ENCODE data around the gene ZNF787.
"Not testable (repeated sequence)": the region's sequence is repeated elsewhere in the genome, so short reads cannot be mapped to it uniquely, and the experiment has no call there.

ZNF787 gene

DNA sequence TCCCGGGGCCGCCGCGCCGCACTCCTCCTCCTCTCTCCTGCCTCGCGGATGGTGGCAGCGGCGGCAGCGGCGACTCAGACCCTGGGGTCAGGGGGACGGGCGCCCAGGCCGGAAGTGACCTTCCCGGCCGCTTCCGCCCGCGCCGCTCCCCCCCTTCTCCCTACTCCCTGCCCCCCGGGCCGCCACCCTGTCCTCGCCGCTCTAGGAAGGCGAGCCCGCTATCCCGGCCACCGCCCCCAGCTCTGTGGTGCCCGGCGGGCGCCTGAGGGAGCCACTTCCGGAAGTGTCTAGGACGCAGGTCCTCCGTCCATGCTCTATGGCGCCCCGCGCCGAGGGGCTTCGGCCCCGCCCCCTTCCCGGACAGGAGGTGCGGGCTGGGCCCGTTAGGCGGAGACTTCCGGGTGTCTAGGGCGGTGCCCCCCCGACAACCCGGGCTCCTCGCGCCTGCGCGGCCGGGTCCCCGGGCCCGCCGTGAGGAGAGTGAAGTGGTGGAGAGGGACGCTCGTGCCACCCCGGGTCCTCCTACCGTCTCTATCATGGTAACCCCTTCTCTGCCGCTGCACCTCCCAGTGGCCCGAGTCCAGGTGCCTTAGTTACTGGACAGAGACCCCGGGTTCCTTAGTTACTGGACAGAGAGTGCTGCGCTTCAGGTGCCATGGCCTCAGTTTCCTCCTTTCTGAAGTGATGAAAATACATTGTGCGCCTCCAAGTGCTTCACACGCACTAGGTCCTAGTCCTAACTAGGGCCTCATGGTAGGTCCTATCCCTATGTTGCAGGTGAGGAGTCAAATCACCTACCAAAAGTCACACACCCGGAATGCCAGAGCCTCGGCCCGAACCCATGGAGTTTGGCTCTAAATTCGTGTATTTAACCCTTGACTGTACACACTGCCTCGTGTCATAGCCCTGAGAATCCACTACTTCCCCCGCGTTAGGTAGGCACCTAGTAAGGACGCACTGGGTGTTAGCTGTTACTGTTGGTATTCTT is at the start of gene ZNF787:
Gene ZNF787, minus strand, starts transcription at position 116 of the 988 bp plus-strand sequence. CDS start 18,078 bp downstream, outside the sequence.
- peak; percentile 98 for DNase-seq

DNA sequence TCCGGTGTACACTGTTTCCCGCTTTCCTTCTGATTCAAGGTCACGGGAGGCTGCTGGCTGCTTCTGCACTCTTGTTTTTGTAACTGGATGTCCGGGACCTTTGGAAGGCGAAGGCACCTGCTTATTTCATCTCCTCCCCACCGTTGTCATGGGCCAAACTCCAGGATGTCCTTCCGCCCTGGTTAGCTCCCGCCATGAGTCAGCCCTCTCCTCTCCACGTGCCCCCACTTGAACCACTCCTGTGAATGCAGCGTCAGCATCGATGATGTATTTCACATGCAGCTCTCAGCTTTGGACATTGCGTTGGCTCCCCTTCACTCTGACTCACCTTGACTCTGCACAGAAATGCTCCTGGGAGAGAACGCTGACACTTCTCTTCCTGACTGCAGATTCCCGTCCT is 49.2 kb upstream of the ZNF787 start:
- no peak for DNase-seq

DNA sequence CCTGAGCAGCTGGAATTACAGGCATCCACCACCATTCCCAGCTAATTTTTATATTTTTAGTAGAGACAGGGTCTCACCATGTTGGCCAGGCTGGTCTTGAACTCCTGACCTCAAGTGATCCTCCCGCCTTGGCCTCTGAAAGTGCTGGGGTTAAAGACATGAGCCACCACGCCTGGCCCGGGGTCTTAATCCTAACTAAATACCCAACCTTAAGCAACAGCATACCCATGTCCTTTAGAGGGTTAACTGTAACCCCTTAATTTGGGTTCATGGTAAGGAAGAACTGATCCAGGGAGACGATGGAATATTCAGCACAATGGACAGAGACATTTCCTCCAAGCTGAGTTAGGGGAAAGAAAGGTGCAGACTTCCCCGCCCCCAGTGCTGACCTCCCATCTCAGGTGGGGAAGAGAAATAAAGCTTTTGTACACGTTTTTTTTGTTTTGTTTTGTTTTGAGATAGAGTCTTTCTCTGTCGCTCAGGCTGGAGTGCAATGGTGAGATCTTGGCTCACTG is 46.0 kb upstream of the ZNF787 start:
- no peak for DNase-seq

DNA sequence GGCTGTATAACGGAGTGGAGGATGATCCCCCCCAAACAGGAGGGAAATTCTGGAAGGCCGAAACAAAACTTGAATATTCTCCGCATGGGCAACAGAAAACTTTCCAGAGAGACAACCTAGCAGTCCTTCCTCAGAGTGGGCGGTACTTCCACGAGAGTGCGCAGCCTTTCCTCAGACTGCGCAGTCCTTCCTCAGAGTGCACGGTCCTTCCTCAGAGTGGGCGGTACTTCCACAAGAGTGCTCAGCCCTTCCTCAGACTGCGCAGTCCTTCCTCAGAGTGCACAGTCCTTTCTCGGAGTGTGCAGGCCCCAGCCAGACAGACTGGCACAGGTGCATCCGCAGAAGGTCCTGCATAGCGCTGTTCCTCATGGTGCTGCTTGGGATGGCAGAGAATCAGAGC is 42.0 kb upstream of the ZNF787 start:
- DNase-seq: no peak

DNA sequence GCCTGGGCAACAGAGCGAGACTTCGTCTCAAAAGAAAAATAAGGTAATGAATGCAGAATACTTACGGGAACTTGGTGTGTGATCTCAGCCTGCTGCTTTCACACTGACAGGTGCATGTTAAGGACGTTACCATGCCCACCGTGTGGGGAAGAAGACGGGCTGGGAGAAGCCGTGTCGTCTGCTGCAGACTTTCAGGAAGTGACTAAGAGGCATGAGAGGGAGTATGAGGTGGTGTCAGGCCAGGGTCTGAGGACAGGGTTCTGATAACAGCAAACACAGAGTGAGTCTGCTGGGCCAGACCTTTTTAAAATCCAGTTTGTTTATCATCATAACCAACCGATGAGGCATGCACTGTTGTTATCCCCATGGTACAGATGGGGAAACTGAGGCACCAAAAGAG is 41.2 kb upstream of the ZNF787 start:
- DNase-seq: no peak

DNA sequence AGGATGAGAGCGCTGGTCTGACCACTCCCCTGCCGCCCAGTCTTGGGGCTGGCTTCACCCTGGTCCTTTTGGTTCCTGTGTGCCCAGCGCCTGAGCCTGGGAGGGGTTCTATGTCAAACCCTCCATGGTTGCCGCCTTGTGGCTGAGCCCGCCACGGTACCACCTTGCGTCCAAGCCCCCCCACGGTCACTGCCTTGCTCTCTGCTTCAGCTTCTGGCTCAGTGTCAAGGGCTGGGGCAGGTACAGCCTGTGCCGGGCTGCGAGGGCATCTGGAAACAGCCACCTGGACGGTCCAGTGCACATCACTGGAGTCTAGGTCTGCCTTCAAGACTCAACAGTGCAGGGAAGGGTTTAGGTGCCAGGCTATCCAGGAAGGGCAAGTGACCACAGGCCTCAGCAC is 40.4 kb upstream of the ZNF787 start:
- no peak for DNase-seq

DNA sequence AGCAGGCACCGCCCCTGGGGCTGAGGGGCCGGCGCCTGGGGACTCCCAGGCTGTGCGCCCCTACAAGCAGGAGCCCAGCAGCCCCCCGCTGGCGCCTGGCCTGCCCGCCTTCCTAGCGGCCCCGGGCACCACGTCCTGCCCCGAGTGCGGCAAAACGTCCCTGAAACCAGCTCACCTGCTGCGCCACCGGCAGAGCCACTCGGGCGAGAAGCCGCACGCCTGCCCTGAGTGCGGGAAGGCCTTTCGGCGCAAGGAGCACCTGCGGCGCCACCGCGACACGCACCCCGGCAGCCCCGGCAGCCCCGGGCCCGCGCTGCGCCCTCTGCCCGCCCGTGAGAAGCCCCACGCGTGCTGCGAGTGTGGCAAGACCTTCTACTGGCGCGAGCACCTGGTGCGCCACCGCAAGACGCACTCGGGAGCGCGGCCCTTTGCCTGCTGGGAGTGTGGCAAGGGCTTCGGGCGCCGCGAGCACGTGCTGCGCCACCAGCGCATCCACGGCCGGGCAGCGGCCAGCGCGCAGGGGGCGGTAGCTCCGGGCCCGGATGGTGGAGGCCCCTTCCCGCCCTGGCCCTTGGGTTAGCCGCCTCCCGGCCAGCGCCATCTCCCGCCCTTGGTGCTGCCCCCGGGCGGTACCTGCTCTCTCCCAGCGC is 38.7 kb upstream of the ZNF787 start:
- DNase-seq: no peak

DNA sequence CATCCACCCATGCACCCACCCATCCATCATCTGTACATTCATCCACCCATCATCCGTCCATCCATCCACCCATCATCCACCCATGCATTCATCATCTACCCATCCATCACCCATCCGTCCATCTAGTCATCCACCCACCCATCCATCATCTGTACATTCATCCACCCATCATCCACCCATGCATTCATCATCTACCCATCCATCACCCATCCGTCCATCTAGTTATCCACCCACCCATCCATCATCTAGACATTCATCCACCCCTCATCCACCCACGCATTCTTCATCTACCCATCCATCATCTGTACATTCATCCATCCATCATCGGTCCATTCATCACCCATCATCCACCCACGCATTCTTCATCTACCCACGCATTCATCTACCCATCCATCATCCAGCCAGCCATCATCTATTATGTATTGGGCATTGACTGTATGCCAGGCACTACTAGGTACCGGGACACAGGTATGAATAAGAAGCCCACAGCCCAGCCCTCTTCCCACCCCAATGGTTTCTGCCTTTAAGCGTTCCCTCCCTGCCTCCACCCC is 38.0 kb upstream of the ZNF787 start:
- no peak for DNase-seq

DNA sequence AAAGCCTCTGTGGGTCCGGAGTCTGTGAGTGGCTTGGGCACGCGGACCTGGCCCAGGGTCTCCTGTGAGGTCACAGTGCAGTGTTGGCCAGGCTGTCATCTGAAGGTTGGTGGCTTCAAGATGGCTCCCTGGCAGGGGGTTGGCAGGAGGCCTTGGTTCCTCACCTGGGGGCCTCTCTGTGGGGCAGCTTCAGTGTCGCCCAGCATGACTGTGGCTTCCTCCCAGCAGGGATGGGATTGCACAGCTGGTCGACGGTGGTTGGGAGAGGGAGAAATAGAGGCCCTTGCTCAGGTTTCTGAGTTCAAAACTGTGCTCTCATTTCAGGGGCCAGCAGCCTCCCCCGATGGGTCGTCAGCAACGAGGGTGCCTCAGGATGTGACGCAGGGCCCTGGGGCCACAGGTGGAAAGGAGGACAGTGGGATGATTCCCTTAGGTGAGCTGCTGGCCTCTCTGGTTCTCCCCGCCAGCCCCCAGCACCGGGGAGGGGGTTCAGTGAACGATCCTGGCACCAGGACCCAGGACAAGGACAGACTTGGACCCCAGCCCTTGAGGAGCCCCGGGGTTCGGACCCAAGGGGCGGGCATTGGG is 37.2 kb upstream of the ZNF787 start:
- no peak for DNase-seq

DNA sequence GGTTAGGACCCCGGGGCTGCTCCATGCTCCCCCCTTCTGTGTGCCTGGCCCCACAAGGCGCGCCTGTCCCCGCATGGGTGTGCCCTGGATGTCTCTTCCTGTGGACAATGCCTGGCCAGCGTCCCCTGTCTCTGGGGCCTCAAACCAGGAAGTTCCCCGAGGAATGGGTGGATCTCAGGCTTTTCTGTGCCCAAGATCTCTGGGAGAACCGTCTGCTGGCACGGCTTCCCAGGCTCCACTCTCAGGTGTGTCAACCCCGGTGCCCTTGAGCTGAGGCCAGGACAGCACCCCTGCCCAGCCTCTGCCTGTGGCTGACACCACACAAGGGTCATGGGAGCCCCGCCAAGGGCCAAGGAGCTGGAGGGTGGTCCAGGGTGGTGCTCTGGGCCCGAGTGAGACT is 35.7 kb upstream of the ZNF787 start:
- DNase-seq: no peak

DNA sequence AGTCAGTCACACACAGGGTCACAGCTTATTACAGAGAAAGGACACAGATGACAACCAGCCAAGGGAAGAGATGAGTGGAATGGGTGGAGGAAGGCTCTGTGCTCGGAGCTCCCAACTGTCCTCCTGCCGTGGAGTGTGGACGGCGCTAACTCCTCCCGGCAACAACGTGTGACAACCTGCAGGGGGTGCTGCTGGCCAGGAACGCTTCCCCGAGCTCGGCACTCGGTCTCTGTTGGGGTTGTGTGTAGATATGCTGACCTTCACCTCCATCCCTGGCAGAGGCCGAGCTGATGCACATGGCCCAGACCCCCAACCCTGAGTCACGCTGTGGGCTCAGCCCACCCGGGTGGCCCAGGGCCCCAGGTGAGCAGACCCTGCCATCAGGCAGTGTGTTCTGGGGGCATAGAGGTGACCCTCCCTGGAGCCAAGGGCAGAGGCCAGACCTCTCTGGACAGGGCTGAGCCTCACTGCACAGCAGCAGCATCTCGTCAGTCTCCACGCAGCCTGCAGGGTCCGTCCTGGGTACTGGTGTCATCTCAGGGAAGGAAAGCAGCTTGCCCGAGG is 34.1 kb upstream of the ZNF787 start:
- DNase-seq: no peak

DNA sequence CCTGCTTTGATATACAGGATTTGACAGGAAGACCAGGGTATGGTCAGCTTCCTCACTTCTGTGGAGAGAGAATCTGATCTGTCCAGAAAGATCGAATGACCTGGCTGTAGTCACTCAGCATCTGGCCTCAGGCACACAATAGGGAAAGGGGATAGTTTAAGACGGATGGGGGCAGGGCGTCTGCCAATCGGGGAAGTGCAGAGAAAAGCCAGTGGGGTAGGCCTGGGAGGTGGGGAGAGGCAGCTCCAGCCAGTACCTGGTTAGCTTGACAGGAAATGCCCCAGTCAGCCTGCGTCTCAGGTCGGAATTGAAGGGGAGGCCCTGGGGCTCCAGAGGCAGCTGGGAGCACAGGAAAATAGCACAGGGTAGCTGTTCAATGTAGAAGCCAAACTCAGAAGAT is 32.4 kb upstream of the ZNF787 start:
- DNase-seq: no peak

DNA sequence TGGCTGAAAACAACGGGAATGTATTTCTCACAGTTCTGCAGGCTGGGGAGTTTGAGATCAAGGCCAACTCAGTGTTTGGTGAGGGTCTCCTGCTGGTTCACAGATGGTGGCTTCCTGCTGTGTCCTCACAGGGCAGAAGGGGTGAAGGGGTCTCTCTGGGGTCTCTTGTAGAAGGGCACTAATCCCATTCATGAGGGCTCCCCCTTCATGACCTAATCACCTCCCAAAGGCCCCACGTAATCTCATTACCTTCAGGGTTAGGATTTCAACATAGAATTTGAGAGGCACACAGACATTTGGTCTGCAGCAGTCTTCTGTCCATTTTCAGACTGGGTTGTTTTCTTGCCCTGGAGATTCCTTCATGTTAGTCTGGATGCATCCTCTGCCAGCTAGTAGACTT is 31.5 kb upstream of the ZNF787 start:
- DNase-seq: no peak

DNA sequence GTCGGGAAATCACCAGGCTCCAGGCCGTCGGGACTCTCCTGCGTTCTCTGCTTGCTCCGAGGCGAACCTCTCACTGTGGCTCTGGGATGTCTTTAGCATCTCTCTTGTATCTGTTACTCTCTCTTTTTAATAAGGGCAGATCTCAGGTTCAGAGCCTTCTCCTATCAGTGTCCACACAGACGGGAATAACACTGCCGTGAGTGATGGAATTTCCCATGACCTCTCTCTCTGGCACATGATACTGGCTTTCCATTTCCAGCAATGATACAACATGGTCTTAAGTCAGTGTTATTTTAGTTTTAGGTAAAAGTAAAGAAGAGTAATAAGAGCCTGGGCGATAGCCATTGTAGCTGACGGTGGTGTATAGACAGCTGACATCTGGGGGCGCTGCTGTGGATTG is 29.3 kb upstream of the ZNF787 start:
- DNase-seq: no peak

DNA sequence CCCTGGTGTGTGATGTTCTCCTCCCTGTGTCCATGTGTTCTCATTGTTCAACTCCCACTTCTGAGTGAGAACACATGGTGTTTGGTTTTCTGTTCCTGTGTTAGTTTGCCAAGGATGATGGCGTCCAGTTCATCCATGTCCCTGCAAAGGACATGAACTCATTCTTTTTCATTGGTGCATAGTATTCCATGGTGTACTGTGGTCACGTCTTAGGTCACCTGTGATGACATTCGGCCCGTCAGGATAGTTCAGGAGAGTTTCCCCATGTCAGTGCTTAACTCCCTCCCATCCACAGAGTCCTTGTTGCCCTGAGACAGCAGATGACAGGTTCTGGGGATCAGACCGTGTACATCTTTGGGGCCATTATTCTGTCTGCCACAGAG is 28.6 kb upstream of the ZNF787 start:
- no peak for DNase-seq

DNA sequence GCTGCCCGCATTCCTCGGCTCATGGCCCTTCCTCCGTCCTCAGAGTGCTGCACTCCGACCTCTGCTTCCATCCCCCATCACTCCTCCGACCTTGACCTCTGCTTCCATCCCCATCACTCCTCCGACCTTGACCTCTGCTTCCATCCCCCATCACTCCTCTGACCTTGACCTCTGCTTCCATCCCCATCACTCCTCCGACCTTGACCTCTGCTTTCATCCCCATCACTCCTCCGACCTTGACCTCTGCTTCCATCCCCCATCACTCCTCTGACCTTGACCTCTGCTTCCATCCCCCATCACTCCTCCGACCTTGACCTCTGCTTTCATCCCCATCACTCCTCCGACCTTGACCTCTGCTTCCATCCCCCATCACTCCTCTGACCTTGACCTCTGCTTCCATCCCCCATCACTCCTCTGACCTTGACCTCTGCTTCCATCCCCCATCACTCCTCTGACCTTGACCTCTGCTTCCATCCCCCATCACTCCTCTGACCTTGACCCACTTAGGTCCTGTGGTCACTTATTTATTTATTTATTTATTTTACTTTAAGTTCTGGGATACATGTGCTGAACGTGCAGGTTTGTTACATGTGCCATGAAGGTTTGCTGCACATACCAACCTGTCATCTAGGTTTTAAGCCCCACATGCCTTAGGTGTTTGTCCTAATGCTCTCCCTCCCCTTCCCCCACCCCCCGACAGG is 28.0 kb upstream of the ZNF787 start:
- not testable (repeated sequence) for DNase-seq

DNA sequence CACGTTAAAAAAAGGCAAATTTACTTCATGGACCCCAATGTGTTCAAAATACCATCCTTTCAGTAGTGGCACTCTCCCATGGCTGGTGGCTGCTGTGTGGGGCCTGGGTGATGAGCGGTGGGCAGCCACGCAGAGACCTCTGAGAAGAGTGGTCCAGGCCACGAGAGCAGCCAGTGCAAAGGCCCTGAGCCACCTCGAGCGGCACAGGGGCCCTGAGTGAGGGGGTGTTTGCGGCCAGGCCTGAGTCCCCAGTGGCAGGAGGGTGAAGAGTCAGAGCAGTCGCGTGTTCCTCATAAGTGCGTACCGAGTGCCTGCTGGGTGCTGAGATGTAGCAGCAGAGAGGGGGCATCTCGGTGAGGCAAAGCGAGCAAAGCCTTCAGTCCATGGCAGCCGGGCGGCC is 27.0 kb upstream of the ZNF787 start:
- DNase-seq: no peak

DNA sequence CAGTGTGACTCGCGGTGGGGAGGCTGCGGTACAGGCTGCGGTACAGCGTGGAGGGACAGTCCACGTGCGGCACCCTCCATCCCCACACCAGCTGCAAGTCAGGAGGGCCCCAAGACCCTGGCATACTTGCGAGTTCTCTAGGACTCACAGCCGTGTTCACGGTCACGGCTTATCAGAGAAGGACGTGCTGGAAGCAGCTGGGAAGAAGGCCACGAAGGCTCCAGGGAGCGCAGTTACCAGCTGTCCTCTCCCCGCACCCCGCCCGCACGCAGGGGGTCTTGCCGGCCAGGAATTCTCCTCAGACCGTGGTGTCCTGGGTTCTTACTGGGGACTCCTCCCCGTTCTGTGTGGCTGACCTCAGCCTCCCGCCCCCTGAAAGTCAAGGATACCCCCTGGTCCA is 26.2 kb upstream of the ZNF787 start:
- DNase-seq: no peak

DNA sequence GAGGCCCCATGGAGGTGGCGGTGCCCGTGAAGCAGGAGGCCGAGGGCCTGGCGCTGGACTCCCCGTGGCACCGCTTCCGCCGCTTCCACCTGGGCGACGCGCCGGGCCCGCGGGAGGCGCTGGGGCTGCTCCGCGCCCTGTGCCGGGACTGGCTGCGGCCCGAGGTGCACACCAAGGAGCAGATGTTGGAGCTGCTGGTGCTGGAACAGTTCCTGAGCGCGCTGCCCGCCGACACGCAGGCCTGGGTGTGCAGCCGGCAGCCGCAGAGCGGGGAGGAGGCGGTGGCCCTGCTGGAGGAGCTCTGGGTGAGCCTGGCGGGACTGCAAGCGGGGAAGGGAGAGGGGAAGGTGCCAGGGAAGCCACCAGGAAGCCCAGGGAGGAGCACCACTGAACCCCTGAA is 25.8 kb upstream of the ZNF787 start:
- DNase-seq: no peak

DNA sequence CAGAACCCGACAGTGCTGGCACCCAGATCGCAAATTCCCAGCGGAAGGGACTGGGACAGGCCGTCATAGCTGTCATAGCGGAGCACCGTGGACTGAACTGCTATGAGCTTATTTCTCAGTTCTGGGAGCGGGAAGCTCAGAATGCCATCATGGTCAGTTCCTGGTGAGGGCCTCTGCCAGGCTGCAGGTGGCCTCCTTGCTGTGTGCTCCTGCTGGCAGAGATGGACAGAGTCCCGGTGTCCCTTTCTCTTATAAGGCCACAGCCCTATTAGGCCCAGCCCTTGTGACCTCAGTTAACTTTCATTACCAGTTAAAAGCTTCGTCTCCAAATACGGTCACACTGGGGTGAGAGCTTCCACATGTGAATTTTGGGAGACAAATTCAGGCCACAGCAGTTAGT is 24.6 kb upstream of the ZNF787 start:
- DNase-seq: no peak

DNA sequence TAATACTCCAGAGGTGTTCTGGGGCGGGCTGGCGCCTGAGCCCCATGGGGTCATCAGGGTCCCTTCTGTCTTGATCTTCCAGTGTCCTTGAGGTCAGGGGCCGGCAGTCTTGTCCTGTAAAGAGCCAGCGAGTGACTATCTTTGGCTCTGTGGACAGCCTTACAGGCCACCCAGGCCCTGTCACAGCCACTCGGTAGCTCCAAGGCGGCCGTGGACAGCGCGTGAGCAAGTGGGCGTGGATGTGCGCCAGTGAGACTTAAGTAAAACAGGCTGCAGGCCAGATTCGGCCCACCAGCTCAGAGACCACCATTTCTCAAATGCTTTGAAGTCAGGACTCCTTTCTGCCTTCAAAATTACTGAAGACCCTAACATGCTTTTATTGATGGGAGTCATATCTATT is 23.7 kb upstream of the ZNF787 start:
- no peak for DNase-seq

DNA sequence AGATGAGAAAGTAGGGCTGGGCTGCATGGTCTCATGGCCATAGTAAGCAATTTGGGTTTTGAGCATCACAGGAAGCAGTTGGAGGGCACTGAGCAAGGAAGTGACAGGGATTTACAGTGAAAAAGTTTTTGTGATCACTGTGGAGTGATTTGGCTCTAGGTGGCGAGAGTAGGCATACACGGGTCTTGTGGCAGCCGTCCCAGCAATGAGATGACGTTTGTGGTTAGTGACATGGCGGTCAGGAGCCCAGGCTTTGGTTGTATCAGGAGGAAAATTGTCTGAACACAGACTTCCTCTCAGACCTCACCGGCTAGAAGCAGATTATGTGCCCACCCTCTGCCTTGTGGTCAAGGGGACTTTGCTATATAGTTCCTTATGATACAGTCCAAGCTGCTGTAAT is 23.3 kb upstream of the ZNF787 start:
- DNase-seq: no peak
